Small intestine (tissue), 7 donors: ENCODE measurements around the gene HSCB. TPM values are rescaled to one million over a fixed set of nuclear protein-coding genes. Genes with fewer than 3 reads are reported as not detected.
A peak's percentile ranks its signal among the peaks of the same experiment; 100 is the strongest.

Source experiments
- DNase-seq, 2 donors: peaks; one replicate each; pipeline versions ENCODE4 v3.0.0 to v3.0.0-alpha.2; 2013
- FAIRE-seq: peaks from 2 replicates; lab custom pipeline; 2012; peaks lifted over from hg19 to GRCh38; lab: Jason Lieb, UNC
- H3K27ac ChIP-seq, 3 donors: one replicate each; pipeline ENCODE4 v1.5.1; 2013; ENCODE audit warnings: low read length in 2 of 3, mild to moderate bottlenecking in 2 of 3, control low read depth in 1 of 3, inconsistent platforms in 1 of 3, low read depth in 1 of 3, moderate library complexity in 1 of 3
- H3K27me3 ChIP-seq, 3 donors: one replicate each; pipeline ENCODE4 v1.6.1; 2013; ENCODE audit warnings: low read length in 3 of 3, inconsistent platforms in 1 of 3; ENCODE audit not compliant: control insufficient read depth in 3 of 3, insufficient read depth in 3 of 3
- H3K36me3 ChIP-seq, 3 donors: one replicate each; pipeline ENCODE4 v1.6.1; 2013; ENCODE audit warnings: low read length in 3 of 3, inconsistent platforms in 1 of 3, low read depth in 1 of 3, mild to moderate bottlenecking in 1 of 3, moderate library complexity in 1 of 3; ENCODE audit not compliant: control insufficient read depth in 3 of 3, insufficient read depth in 2 of 3
- H3K4me1 ChIP-seq, 3 donors: one replicate each; pipeline ENCODE4 v1.6.1; 2013; ENCODE audit warnings: low read length in 2 of 3, inconsistent platforms in 1 of 3, low read depth in 1 of 3, mild to moderate bottlenecking in 1 of 3, moderate library complexity in 1 of 3; ENCODE audit not compliant: control insufficient read depth in 3 of 3, insufficient read depth in 2 of 3
- H3K4me3 ChIP-seq, 3 donors: one replicate each; pipeline ENCODE4 v1.5.1; 2013; ENCODE audit warnings: low read length in 3 of 3, control low read depth in 1 of 3, inconsistent platforms in 1 of 3, low read depth in 1 of 3, mild to moderate bottlenecking in 1 of 3, moderate library complexity in 1 of 3
- H3K9me3 ChIP-seq, 2 donors: one replicate each; pipeline ENCODE4 v1.6.1; 2013; ENCODE audit warnings: low read depth in 1 of 2, low read length in 1 of 2; ENCODE audit not compliant: control insufficient read depth in 2 of 2, insufficient read depth in 1 of 2
- WGBS, 3 donors: extraction: QIAGEN DNeasy Blood & Tissue Kit; methylation state at CpG; one replicate each; pipeline ENCODE4 v1.1.7; 2013; 5-methylcytosine and 5-hydroxymethylcytosine counted together
- polyA plus RNA-seq, 4 donors: library from polyadenylated mRNA; stranded (reverse) in 3 of 4; unstranded in 1 of 4; fragments of 200-250 nt in 3 of 4; fragments of 120-200 nt in 1 of 4; gene quantifications; one replicate each; pipeline versions ENCODE4 v1.2.1 to v1.2.3, GENCODE V29; 2013
- donor health status: healthy with polysubstance abuse.
- donor health status: control.
- donor health status: control.
- donor health status: Bipolar disorder and iron deficiency.
- donor health status: healthy.

HSCB gene
- polyA plus RNA-seq, 4 donors, result 19.2 to 24.5 (median 20.3) TPM

GRCh38 chr22:28771195-28771791 is 29.5 kb downstream of the HSCB start:
- no peak overlapping the region for H3K4me3 ChIP-seq
- no peak overlapping the region for H3K27ac ChIP-seq
- peaks cover 0 to 15% (median 4%) of the 10 kb centered on the region in 3 donors for H3K36me3 ChIP-seq
- H3K27me3 ChIP-seq, result no peaks in the 10 kb centered on the region
- peaks cover 0 to 13% (median 3%) of the 10 kb centered on the region in 3 donors for H3K4me1 ChIP-seq
- DNase-seq (no peak), FAIRE-seq (no peak)
- 67 to 82% (median 78%) methylated on average over 5 of the region's 5 CpGs for WGBS, 3 donors
- H3K9me3 ChIP-seq, result peaks cover 0 to 4% of the 10 kb centered on the region in 2 donors

- peak within 1 kb of the TSS; percentile 71 to 91 (median 84) for H3K4me3 ChIP-seq
- H3K27me3 ChIP-seq, result no peaks in the 10 kb centered on the region
- peaks cover 0 to 13% (median 3%) of the 10 kb centered on the region in 3 donors for H3K4me1 ChIP-seq
- peak within 1 kb of the TSS; percentile 72 to 96 (median 85) for H3K27ac ChIP-seq
- no peak for FAIRE-seq
- peaks cover 0 to 4% of the 10 kb centered on the region in 2 donors for H3K9me3 ChIP-seq
- H3K36me3 ChIP-seq, result peaks cover 0 to 30% (median 4%) of the 10 kb centered on the region in 3 donors
- DNase-seq, result peak; percentile 93 to 98
- WGBS, 3 donors, result 0 to 1% (median 0%) methylated on average over 60 to 92 of the region's 92 CpGs
These were observed 31.0 kb downstream of the HSCB start, which contains the start of gene CCDC117 for GRCh38 chr22:28772633-28773460. Gene CCDC117, plus strand, starts transcription at chr22:28772695. Its CDS starts 155 bp downstream, at chr22:28772850.

GRCh38 chr22:28773461-28773867 is 31.6 kb downstream of the HSCB start:
- H3K4me1 ChIP-seq, result peaks cover 0 to 13% (median 3%) of the 10 kb centered on the region in 3 donors
- H3K27ac ChIP-seq, result peak overlapping the region; percentile 72 to 96 (median 85)
- H3K27me3 ChIP-seq, result no peaks in the 10 kb centered on the region
- peak overlapping the region; percentile 71 to 91 (median 84) for H3K4me3 ChIP-seq
- peaks cover 0 to 36% (median 4%) of the 10 kb centered on the region in 3 donors for H3K36me3 ChIP-seq
- FAIRE-seq (no peak), DNase-seq (no peak)
- WGBS, 3 donors, result 1% methylated on average over 10 of the region's 10 CpGs
- peaks cover 0 to 4% of the 10 kb centered on the region in 2 donors for H3K9me3 ChIP-seq

GRCh38 chr22:28774378-28774777 is 32.5 kb downstream of the HSCB start:
- WGBS, 3 donors, result 79 to 84% (median 82%) methylated on average over 1 of the region's 1 CpG
- Histone ChIP-seq H3K27ac (no peak overlapping the region), H3K4me1 (peaks cover 0 to 13% (median 3%) of the 10 kb centered on the region in 3 donors), H3K36me3 (peaks cover 0 to 40% (median 4%) of the 10 kb centered on the region in 3 donors), H3K9me3 (peaks cover 0 to 1% of the 10 kb centered on the region in 2 donors), H3K27me3 (no peaks in the 10 kb centered on the region), H3K4me3 (no peak overlapping the region)
- DNase-seq (no peak), FAIRE-seq (no peak)

GRCh38 chr22:28779833-28780232 is 38.0 kb downstream of the HSCB start:
- no peak for FAIRE-seq
- peaks cover 4 to 53% (median 10%) of the 10 kb centered on the region in 3 donors for H3K36me3 ChIP-seq
- H3K4me1 ChIP-seq, result peaks cover 0 to 24% (median 10%) of the 10 kb centered on the region in 3 donors
- H3K27me3 ChIP-seq, result no peaks in the 10 kb centered on the region
- no peak overlapping the region for H3K4me3 ChIP-seq
- 72 to 83% (median 73%) methylated on average over 5 of the region's 5 CpGs for WGBS, 3 donors
- peak overlapping the region in 1 of 3 donors; percentile 20 for H3K27ac ChIP-seq
- no peak for DNase-seq
- H3K9me3 ChIP-seq, result no peaks in the 10 kb centered on the region

- DNase-seq (no peak), FAIRE-seq (no peak)
- H3K4me1 ChIP-seq, result peaks cover 0 to 27% (median 10%) of the 10 kb centered on the region in 3 donors
- no peak overlapping the region for H3K4me3 ChIP-seq
- 100% methylated on average over 1 of the region's 1 CpG for WGBS, 3 donors
- no peaks in the 10 kb centered on the region for H3K27me3 ChIP-seq
- H3K27ac ChIP-seq, result no peak overlapping the region
- H3K9me3 ChIP-seq, result no peaks in the 10 kb centered on the region
- H3K36me3 ChIP-seq, result peaks cover 6 to 55% (median 11%) of the 10 kb centered on the region in 3 donors
These were observed 38.5 kb downstream of the HSCB start for GRCh38 chr22:28780296-28780695.

GRCh38 chr22:28783786-28784671 is 42.2 kb downstream of the HSCB start:
- H3K27me3 ChIP-seq, result no peaks in the 10 kb centered on the region
- DNase-seq (peak; percentile 35 to 88), FAIRE-seq (no peak)
- H3K36me3 ChIP-seq, result peaks cover 10 to 35% (median 21%) of the 10 kb centered on the region in 3 donors
- peaks cover 0 to 34% (median 10%) of the 10 kb centered on the region in 3 donors for H3K4me1 ChIP-seq
- no peak overlapping the region for H3K4me3 ChIP-seq
- H3K27ac ChIP-seq, result peak overlapping the region; percentile 14 to 82 (median 72)
- H3K9me3 ChIP-seq, result no peaks in the 10 kb centered on the region
- WGBS, 3 donors, result 26 to 51% (median 33%) methylated on average over 4 of the region's 4 CpGs
